GM21390 (cell line): ENCODE data around the gene VCPKMT.

Experiments
- ATAC-seq: cut with Tn5 transposase; IDR thresholded peaks from one replicate; pipeline ENCODE4 v1.9.1; 2021; ENCODE audit not compliant: unreplicated experiment

Gene VCPKMT

GRCh38 chr14:50116181-50116956 lies at the start of gene VCPKMT:
VCPKMT (minus strand) TSS chr14:50116572; CDS start chr14:50116552, 20 bp downstream.
- ATAC-seq: peak; percentile 94

GRCh38 chr14:50156111-50156510 lies 39.7 kb upstream of the VCPKMT start:
- no peak for ATAC-seq

- ATAC-seq: no peak
Observed at GRCh38 chr14:50148799-50149198, 32.4 kb upstream of the VCPKMT start.

- ATAC-seq: no peak
Observed at GRCh38 chr14:50139192-50139591, 22.8 kb upstream of the VCPKMT start.

GRCh38 chr14:50127802-50128201 lies 11.4 kb upstream of the VCPKMT start:
- ATAC-seq: no peak

GRCh38 chr14:50123062-50123461 lies 6.7 kb upstream of the VCPKMT start:
- no peak for ATAC-seq

- ATAC-seq: no peak
Observed at GRCh38 chr14:50122291-50122690, 5.9 kb upstream of the VCPKMT start.

- no peak for ATAC-seq
Observed at GRCh38 chr14:50121486-50121885, 5.1 kb upstream of the VCPKMT start.

GRCh38 chr14:50117456-50117855 lies 1.1 kb upstream of the VCPKMT start:
- no peak for ATAC-seq

GRCh38 chr14:50116966-50117365 lies 594 bp upstream of the VCPKMT start:
- ATAC-seq: no peak

- no peak for ATAC-seq
Observed at GRCh38 chr14:50113381-50114035, 2.9 kb downstream of the VCPKMT start.

- ATAC-seq: no peak
Observed at GRCh38 chr14:50110323-50111037, 5.9 kb downstream of the VCPKMT start.

GRCh38 chr14:50109342-50109741 lies 7.0 kb downstream of the VCPKMT start:
- no peak for ATAC-seq

- ATAC-seq: no peak
Observed at GRCh38 chr14:50107850-50108249, 8.5 kb downstream of the VCPKMT start.

- no peak for ATAC-seq
Observed at GRCh38 chr14:50106178-50106577, 10.2 kb downstream of the VCPKMT start.

- no peak for ATAC-seq
Observed at GRCh38 chr14:50103558-50103957, 12.8 kb downstream of the VCPKMT start.

GRCh38 chr14:50101417-50101816 lies 15.0 kb downstream of the VCPKMT start:
- ATAC-seq: no peak

- ATAC-seq: no peak
Observed at GRCh38 chr14:50100805-50101204, 15.6 kb downstream of the VCPKMT start.

- ATAC-seq: no peak
Observed at GRCh38 chr14:50099335-50099734, 17.0 kb downstream of the VCPKMT start.

- ATAC-seq: no peak
Observed at GRCh38 chr14:50095895-50096294, 20.5 kb downstream of the VCPKMT start.

GRCh38 chr14:50094056-50094755 lies 22.2 kb downstream of the VCPKMT start:
- no peak for ATAC-seq
